K562 (cell line): ENCODE measurements around the gene RGS21. TPM values are rescaled to one million over a fixed set of nuclear protein-coding genes. Genes with fewer than 3 reads are reported as not detected.

Experiments
- ATAC-seq: fragments of 200-7000 bp; cut with Tn5 transposase; 3 replicates; pipeline ENCODE4 v1.9.1; 2020; ENCODE audit warnings: moderate library complexity
- BruUV-seq: library from RNA; stranded (reverse); fragments of 400-500 nt; replicated peaks from 2 replicates; lab custom pipeline; 2021; lab: Mats Ljungman, UMichigan
- CTCF ChIA-PET: fragments of 300-600 bp; formaldehyde crosslinking; extraction: SDS; loops from one replicate; lab custom pipeline; 2021; ENCODE audit warnings: low intra/inter-chr PET ratio; lab: Yijun Ruan, JAX
- POLR2A ChIA-PET: fragments of 300-600, 350-650 bp; sonication (Branson Sonifier 250); formaldehyde crosslinking; extraction: SDS; loops from one replicate; lab custom pipeline; 2021; ENCODE audit warnings: antibody characterized with exemption, inconsistent platforms; lab: Yijun Ruan, JAX
- DNase-seq, 4 experiments: peaks; one replicate each; pipeline versions ENCODE4 v3.0.0 to v3.0.0-alpha.2; 2011 to 2018; ENCODE audit warnings: low spot score in 3 of 4, mixed read lengths in 3 of 4; ENCODE audit errors: extremely low read depth in 1 of 4
- FAIRE-seq: peaks from 2 replicates; lab custom pipeline; 2011; peaks lifted over from hg19 to GRCh38; lab: Jason Lieb, UNC
- H2AFZ ChIP-seq: 2 replicates; pipeline ENCODE4 v1.6.0; 2011; ENCODE audit warnings: low read depth, low read length, control low read depth, inconsistent platforms
- H3K27ac ChIP-seq: fragments of 200-600 bp; 3 replicates; pipeline ENCODE4 v1.8.0; 2011; ENCODE audit warnings: low read depth, mild to moderate bottlenecking, control low read depth, inconsistent platforms, low read length, moderate library complexity, mixed read lengths; ENCODE audit errors: extremely low read depth
- H3K27me3 ChIP-seq, 2 experiments: fragments of 300-600 bp in 1 of 2; 2 replicates in 1 of 2; 3 replicates in 1 of 2; pipeline versions ENCODE4 v1.6.0 to v1.8.0; 2011; ENCODE audit warnings: inconsistent platforms in 2 of 2, low read length in 2 of 2, mild to moderate bottlenecking in 1 of 2, mixed read lengths in 1 of 2, moderate library complexity in 1 of 2; ENCODE audit not compliant: control insufficient read depth in 2 of 2, insufficient read depth in 2 of 2
- H3K36me3 ChIP-seq: fragments of 300-600 bp; 3 replicates; pipeline ENCODE4 v1.8.0; 2011; ENCODE audit warnings: mild to moderate bottlenecking, low read length, inconsistent platforms; ENCODE audit not compliant: control insufficient read depth, insufficient read depth
- H3K4me1 ChIP-seq, 2 experiments: fragments of 200-600 bp in 1 of 2; replicated peaks in 1 of 2; 2 replicates in 1 of 2; 3 replicates in 1 of 2; pipeline versions ENCODE4 v1.5.1 to v1.8.0; 2011; ENCODE audit warnings: inconsistent platforms in 2 of 2, low read length in 2 of 2, mild to moderate bottlenecking in 1 of 2, mixed read lengths in 1 of 2, moderate library complexity in 1 of 2; ENCODE audit not compliant: control insufficient read depth in 2 of 2, insufficient read depth in 2 of 2
- H3K4me2 ChIP-seq: 2 replicates; pipeline ENCODE4 v1.6.1; 2011; ENCODE audit warnings: low read length, control low read depth, inconsistent platforms, mixed read lengths; ENCODE audit not compliant: insufficient read depth
- H3K4me3 ChIP-seq: fragments of 200-600 bp; sonication (generic), shearing (Covaris generic); 2 replicates; pipeline ENCODE4 v1.5.1; 2016; ENCODE audit warnings: control low read depth, inconsistent platforms
- H3K79me2 ChIP-seq: fragments of 200-600 bp; 3 replicates; pipeline ENCODE4 v1.8.0; 2011; ENCODE audit warnings: low read length, inconsistent platforms; ENCODE audit not compliant: control insufficient read depth, insufficient read depth
- H3K9ac ChIP-seq, 2 experiments: 2 replicates each; pipeline versions ENCODE4 v1.6.0 to v1.6.1; 2011; ENCODE audit warnings: low read depth in 2 of 2, low read length in 2 of 2, control low read depth in 1 of 2, inconsistent platforms in 1 of 2, mild to moderate bottlenecking in 1 of 2, mixed read lengths in 1 of 2; ENCODE audit not compliant: insufficient read depth in 1 of 2
- H3K9me1 ChIP-seq: one replicate; pipeline ENCODE4 v1.6.0; 2011; ENCODE audit warnings: inconsistent platforms, mild to moderate bottlenecking, low read length, moderate library complexity; ENCODE audit not compliant: control insufficient read depth, insufficient read depth
- H3K9me3 ChIP-seq: replicated peaks from 2 replicates; pipeline ENCODE4 v1.5.1; 2011; ENCODE audit warnings: low read depth, low read length, inconsistent platforms; ENCODE audit not compliant: control insufficient read depth, insufficient read depth
- H4K20me1 ChIP-seq: replicated peaks from 2 replicates; pipeline ENCODE4 v1.6.1; 2011; ENCODE audit warnings: low read length, inconsistent platforms, mixed read lengths; ENCODE audit not compliant: control insufficient read depth, insufficient read depth
- NEUROD1 ChIP-seq: fragments of 150-350 bp; IDR thresholded peaks from 2 replicates; pipeline ENCODE4 v1.6.1; 2014; ENCODE audit warnings: borderline replicate concordance, low read length, low read depth; ENCODE audit not compliant: partially characterized antibody
- RUNX1 ChIP-seq: sonication (generic); IDR thresholded peaks from 2 replicates; pipeline ENCODE4 v1.6.1; 2016; ENCODE audit warnings: antibody characterized with exemption, low read depth
- SAFB2 ChIP-seq: fragments of 200-400 bp; formaldehyde crosslinking; IDR thresholded peaks from 2 replicates; pipeline ENCODE4 v1.6.1; 2018; ENCODE audit warnings: borderline replicate concordance, low read length, low read depth, moderate library complexity; ENCODE audit not compliant: severe bottlenecking
- SMARCE1 ChIP-seq: fragments of 450-650 bp; IDR thresholded peaks from 2 replicates; pipeline ENCODE4 v1.7.1; 2016; ENCODE audit warnings: mild to moderate bottlenecking
- TAF9B ChIP-seq: fragments of 450-650 bp; IDR thresholded peaks from 2 replicates; pipeline ENCODE4 v1.6.1; 2018; ENCODE audit warnings: mild to moderate bottlenecking; ENCODE audit not compliant: partially characterized antibody
- TAL1 ChIP-seq: fragments of 450-650 bp; IDR thresholded peaks from 2 replicates; pipeline ENCODE4 v1.6.1; 2016; ENCODE audit warnings: mild to moderate bottlenecking
- WHSC1 ChIP-seq: IDR thresholded peaks from one replicate; pipeline ENCODE4 v1.6.1; 2012; ENCODE audit warnings: low read length, control low read depth, inconsistent platforms
- ZKSCAN1 ChIP-seq: fragments of 150-350 bp; IDR thresholded peaks from 2 replicates; pipeline ENCODE4 v1.6.1; 2016; ENCODE audit warnings: low read depth, low read length
- ZNF239 ChIP-seq: fragments of 250-450 bp; sonication (Bioruptor Pico); IDR thresholded peaks from 2 replicates; pipeline ENCODE4 v1.4.0; 2020; ENCODE audit warnings: mild to moderate bottlenecking
- WGBS: fragments of 100-300 bp; shearing (Covaris generic); methylation state at CpG from one replicate; pipeline ENCODE4 v1.1.6; 2016; ENCODE audit warnings: low coverage, mixed read lengths; ENCODE audit not compliant: insufficient coverage; ENCODE audit errors: missing lambda C conversion rate; 5-methylcytosine and 5-hydroxymethylcytosine counted together
- in situ Hi-C: fragments of 300-500 bp; cut with MboI; formaldehyde crosslinking; loops from 4 replicates; pipeline ENCODE4 v1.15.0; 2018; ENCODE audit warnings: inconsistent platforms, mixed read lengths
- intact Hi-C: fragments of 100-400 bp; cut with micrococcal nuclease; formaldehyde crosslinking; loops from 2 replicates; pipeline ENCODE4 v1.14.2; 2022
- polyA plus RNA-seq, 8 experiments: library from polyadenylated mRNA; depleted of rRNA in 4 of 8; stranded (reverse) in 5 of 8; unstranded in 3 of 8; fragments of >200 nt; fragmentation: Nextera tagmentation in 2 of 8; fragmentation: Illumina TruSeq in 1 of 8; extraction: Ambion mirVana in 2 of 8; extraction: Trizol in 1 of 8; gene quantifications; 2 replicates each; pipeline versions ENCODE4 v1.2.1 to v1.2.3, GENCODE V29; 2011 to 2014; ENCODE audit warnings: inconsistent platforms in 1 of 8, missing spikeins in 1 of 8
- total RNA-seq, 7 experiments: library from RNA; depleted of rRNA in 6 of 7; stranded (reverse); fragments of >200 nt in 6 of 7; fragmentation: Illumina TruSeq in 2 of 7; extraction: Trizol in 2 of 7; gene quantifications; 2 replicates each; pipeline versions ENCODE4 v1.2.1 to v1.2.3, GENCODE V29; 2011 to 2021; ENCODE audit warnings: low replicate concordance in 1 of 7
- TF ChIP-seq, protein P1 (sequence below): fragments of 450-650 bp; IDR thresholded peaks from 2 replicates; pipeline ENCODE4 v1.6.1; 2016; ENCODE audit warnings: mild to moderate bottlenecking, moderate library complexity

The RGS21 gene
- total and polyA plus RNA-seq, 9 of the 15 experiments (the other 6 are each of a cell fraction or from before 2014, with no cell fraction given), result not detected

DNA sequence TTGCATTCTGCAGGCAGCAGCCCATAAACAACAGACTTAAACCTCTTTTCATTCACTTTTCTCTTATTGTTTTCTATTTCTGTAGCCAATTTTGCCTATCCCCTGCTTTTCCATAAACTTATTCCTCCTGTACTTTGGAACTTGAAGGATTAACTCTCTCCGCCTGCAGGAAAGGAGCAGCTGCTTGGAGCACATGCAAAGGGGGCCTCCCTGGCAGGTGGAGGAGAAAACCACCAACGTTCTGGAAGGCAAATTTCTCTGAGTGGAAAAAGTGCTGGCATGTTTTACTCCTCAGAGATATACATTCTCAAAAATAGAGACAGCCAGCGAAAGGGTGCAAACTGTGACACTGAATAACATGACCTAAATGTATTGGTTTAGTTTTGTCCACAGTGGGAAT lies 33.6 kb downstream of the RGS21 start:
- no peaks in the 10 kb centered on the region for H3K27me3 ChIP-seq
- no peaks in the 10 kb centered on the region for H3K79me2 ChIP-seq
- peak overlapping the region; percentile 62 for H2AFZ ChIP-seq
- no TSS peak for BruUV-seq
- no peak for DNase-seq
- no peaks in the 10 kb centered on the region for H3K36me3 ChIP-seq
- H3K9me3 ChIP-seq, result no peaks in the 10 kb centered on the region
- 21% methylated on average over 3 of the region's 3 CpGs for WGBS
- H3K4me1 ChIP-seq, result no peaks in the 10 kb centered on the region
- no peak overlapping the region for H3K9ac ChIP-seq
- POLR2A ChIA-PET, result no interaction called here
- no peak for FAIRE-seq
- H3K9me1 ChIP-seq, result no peaks in the 10 kb centered on the region
- CTCF ChIA-PET, result no interaction called here
- H3K4me2 ChIP-seq, result no peak overlapping the region; the same call in 1 of the 2 replicates
- no peak; the same call in 2 of the 3 replicates for ATAC-seq
- H4K20me1 ChIP-seq, result no peaks in the 10 kb centered on the region
- in situ Hi-C loops (no loop called here), intact Hi-C loops (no loop called here)
- TF ChIP-seq ZNF239 (CRISPR knock-in tag) (no peak), RUNX1 (no peak), TAL1 (no peak), TAF9B (no peak), WHSC1 (no peak), SMARCE1 (no peak), ZKSCAN1 (no peak), NEUROD1 (no peak), SAFB2 (no peak)
- TF ChIP-seq, protein P1, sequence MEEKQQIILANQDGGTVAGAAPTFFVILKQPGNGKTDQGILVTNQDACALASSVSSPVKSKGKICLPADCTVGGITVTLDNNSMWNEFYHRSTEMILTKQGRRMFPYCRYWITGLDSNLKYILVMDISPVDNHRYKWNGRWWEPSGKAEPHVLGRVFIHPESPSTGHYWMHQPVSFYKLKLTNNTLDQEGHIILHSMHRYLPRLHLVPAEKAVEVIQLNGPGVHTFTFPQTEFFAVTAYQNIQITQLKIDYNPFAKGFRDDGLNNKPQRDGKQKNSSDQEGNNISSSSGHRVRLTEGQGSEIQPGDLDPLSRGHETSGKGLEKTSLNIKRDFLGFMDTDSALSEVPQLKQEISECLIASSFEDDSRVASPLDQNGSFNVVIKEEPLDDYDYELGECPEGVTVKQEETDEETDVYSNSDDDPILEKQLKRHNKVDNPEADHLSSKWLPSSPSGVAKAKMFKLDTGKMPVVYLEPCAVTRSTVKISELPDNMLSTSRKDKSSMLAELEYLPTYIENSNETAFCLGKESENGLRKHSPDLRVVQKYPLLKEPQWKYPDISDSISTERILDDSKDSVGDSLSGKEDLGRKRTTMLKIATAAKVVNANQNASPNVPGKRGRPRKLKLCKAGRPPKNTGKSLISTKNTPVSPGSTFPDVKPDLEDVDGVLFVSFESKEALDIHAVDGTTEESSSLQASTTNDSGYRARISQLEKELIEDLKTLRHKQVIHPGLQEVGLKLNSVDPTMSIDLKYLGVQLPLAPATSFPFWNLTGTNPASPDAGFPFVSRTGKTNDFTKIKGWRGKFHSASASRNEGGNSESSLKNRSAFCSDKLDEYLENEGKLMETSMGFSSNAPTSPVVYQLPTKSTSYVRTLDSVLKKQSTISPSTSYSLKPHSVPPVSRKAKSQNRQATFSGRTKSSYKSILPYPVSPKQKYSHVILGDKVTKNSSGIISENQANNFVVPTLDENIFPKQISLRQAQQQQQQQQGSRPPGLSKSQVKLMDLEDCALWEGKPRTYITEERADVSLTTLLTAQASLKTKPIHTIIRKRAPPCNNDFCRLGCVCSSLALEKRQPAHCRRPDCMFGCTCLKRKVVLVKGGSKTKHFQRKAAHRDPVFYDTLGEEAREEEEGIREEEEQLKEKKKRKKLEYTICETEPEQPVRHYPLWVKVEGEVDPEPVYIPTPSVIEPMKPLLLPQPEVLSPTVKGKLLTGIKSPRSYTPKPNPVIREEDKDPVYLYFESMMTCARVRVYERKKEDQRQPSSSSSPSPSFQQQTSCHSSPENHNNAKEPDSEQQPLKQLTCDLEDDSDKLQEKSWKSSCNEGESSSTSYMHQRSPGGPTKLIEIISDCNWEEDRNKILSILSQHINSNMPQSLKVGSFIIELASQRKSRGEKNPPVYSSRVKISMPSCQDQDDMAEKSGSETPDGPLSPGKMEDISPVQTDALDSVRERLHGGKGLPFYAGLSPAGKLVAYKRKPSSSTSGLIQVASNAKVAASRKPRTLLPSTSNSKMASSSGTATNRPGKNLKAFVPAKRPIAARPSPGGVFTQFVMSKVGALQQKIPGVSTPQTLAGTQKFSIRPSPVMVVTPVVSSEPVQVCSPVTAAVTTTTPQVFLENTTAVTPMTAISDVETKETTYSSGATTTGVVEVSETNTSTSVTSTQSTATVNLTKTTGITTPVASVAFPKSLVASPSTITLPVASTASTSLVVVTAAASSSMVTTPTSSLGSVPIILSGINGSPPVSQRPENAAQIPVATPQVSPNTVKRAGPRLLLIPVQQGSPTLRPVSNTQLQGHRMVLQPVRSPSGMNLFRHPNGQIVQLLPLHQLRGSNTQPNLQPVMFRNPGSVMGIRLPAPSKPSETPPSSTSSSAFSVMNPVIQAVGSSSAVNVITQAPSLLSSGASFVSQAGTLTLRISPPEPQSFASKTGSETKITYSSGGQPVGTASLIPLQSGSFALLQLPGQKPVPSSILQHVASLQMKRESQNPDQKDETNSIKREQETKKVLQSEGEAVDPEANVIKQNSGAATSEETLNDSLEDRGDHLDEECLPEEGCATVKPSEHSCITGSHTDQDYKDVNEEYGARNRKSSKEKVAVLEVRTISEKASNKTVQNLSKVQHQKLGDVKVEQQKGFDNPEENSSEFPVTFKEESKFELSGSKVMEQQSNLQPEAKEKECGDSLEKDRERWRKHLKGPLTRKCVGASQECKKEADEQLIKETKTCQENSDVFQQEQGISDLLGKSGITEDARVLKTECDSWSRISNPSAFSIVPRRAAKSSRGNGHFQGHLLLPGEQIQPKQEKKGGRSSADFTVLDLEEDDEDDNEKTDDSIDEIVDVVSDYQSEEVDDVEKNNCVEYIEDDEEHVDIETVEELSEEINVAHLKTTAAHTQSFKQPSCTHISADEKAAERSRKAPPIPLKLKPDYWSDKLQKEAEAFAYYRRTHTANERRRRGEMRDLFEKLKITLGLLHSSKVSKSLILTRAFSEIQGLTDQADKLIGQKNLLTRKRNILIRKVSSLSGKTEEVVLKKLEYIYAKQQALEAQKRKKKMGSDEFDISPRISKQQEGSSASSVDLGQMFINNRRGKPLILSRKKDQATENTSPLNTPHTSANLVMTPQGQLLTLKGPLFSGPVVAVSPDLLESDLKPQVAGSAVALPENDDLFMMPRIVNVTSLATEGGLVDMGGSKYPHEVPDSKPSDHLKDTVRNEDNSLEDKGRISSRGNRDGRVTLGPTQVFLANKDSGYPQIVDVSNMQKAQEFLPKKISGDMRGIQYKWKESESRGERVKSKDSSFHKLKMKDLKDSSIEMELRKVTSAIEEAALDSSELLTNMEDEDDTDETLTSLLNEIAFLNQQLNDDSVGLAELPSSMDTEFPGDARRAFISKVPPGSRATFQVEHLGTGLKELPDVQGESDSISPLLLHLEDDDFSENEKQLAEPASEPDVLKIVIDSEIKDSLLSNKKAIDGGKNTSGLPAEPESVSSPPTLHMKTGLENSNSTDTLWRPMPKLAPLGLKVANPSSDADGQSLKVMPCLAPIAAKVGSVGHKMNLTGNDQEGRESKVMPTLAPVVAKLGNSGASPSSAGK, result no peak
- H3K27ac ChIP-seq, result no peak overlapping the region
- H3K4me3 ChIP-seq, result no peak overlapping the region
